ENCODE data around the gene KNDC1.

GRCh38 chr10:133160826-133161471 lies 930 bp downstream of the KNDC1 start:
- no peak for TF ChIP-seq RCOR1 (IDR thresholded peaks at IDR 0.05; ENCODE audit: insufficient replicate concordance, low read length)
- TF ChIP-seq, protein P1, sequence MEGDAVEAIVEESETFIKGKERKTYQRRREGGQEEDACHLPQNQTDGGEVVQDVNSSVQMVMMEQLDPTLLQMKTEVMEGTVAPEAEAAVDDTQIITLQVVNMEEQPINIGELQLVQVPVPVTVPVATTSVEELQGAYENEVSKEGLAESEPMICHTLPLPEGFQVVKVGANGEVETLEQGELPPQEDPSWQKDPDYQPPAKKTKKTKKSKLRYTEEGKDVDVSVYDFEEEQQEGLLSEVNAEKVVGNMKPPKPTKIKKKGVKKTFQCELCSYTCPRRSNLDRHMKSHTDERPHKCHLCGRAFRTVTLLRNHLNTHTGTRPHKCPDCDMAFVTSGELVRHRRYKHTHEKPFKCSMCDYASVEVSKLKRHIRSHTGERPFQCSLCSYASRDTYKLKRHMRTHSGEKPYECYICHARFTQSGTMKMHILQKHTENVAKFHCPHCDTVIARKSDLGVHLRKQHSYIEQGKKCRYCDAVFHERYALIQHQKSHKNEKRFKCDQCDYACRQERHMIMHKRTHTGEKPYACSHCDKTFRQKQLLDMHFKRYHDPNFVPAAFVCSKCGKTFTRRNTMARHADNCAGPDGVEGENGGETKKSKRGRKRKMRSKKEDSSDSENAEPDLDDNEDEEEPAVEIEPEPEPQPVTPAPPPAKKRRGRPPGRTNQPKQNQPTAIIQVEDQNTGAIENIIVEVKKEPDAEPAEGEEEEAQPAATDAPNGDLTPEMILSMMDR (conservative IDR thresholded peaks at IDR 0.05; ENCODE audit: low read depth, low read length) = no peak
- no peak for TF ChIP-seq POLR2A (IDR thresholded peaks at IDR 0.05; ENCODE audit: low read depth, low read length)
- no peak for TF ChIP-seq CEBPB (IDR thresholded peaks at IDR 0.05; ENCODE audit: low read depth, low read length)
